H1 (cell line): ENCODE data around the gene TP53BP2. TPM values are rescaled to one million over a fixed set of nuclear protein-coding genes. Genes with fewer than 3 reads are reported as not detected.

ENCODE experiments used
- NANOG ChIP-seq: IDR thresholded peaks from 2 replicates; pipeline ENCODE4 v1.6.1; 2011; ENCODE audit warnings: low read length, low read depth, mild to moderate bottlenecking, inconsistent platforms; ENCODE audit not compliant: insufficient read depth, poor library complexity, severe bottlenecking
- POLR2AphosphoS5 ChIP-seq: IDR thresholded peaks from 2 replicates; pipeline ENCODE4 v1.6.1; 2011; ENCODE audit warnings: low read depth, low read length
- TAF1 ChIP-seq: IDR thresholded peaks from 2 replicates; pipeline ENCODE4 v1.6.1; 2011; ENCODE audit warnings: mild to moderate bottlenecking, low read depth, low read length
- polyA plus RNA-seq, 7 experiments: library from polyadenylated mRNA; depleted of rRNA in 3 of 7; stranded (reverse) in 5 of 7; unstranded in 2 of 7; fragments of >200 nt in 5 of 7; fragments of 200-250 nt in 2 of 7; gene quantifications; 1 replicate in 5 of 7; 2 replicates in 1 of 7; 4 replicates in 1 of 7; pipeline versions ENCODE4 v1.2.1 to v1.2.3, GENCODE V29; 2011 to 2013; ENCODE audit warnings: missing spikeins in 2 of 7, mixed read lengths in 2 of 7
- total RNA-seq: library from RNA; stranded (reverse); fragmentation: NEBNext Ultra II Directional; extraction: Animal tissue kit (Norgen Biotek cat#: 25700); gene quantifications from 2 replicates; pipeline ENCODE4 v1.2.1, GENCODE V29; 2021

Gene TP53BP2
- total and polyA plus RNA-seq, 2 of the 8 experiments (the other 6 are each of a cell fraction or from before 2014, with no cell fraction given) = 18.0 to 38.7 TPM

GRCh38 chr1:223838125-223838854 is 7.5 kb downstream of the TP53BP2 start (continued):
- TF ChIP-seq NANOG = no peak
- no peak for TF ChIP-seq TAF1
- no peak for TF ChIP-seq POLR2AphosphoS5
- TF ChIP-seq, all 59 proteins: peak for 0
